Kidney epithelial cell (primary cell): ENCODE data around the gene TBL1Y. TPM values are rescaled to one million over a fixed set of nuclear protein-coding genes. Genes with fewer than 3 reads are reported as not detected.

Source experiments
- DNase-seq: peaks from one replicate; pipeline ENCODE4 v3.0.0-alpha.2; 2010; ENCODE audit warnings: low read depth
- H3K27me3 ChIP-seq: 2 replicates; pipeline ENCODE4 v1.6.0; 2011; ENCODE audit warnings: low read length; ENCODE audit not compliant: control insufficient read depth, insufficient read depth
- H3K36me3 ChIP-seq: 2 replicates; pipeline ENCODE4 v1.5.1; 2011; ENCODE audit warnings: low read length; ENCODE audit not compliant: control insufficient read depth, insufficient read depth
- H3K4me3 ChIP-seq: 2 replicates; pipeline ENCODE4 v1.5.1; 2011; ENCODE audit warnings: low read depth, mild to moderate bottlenecking, control low read depth, low read length
- total RNA-seq: library from RNA; depleted of rRNA; stranded (reverse); fragments of >200 nt; gene quantifications from 2 replicates; pipeline ENCODE4 v1.2.3, GENCODE V29; 2015
- TF ChIP-seq, protein P1 (sequence below): IDR thresholded peaks from 2 replicates; pipeline ENCODE4 v1.5.1; 2011; ENCODE audit warnings: mild to moderate bottlenecking, moderate library complexity, low read length, control low read depth, inconsistent platforms; ENCODE audit not compliant: insufficient read depth, poor library complexity, severe bottlenecking

TBL1Y gene
- total RNA-seq, 1 donor from 2014 or later, result 2.5 TPM

DNA sequence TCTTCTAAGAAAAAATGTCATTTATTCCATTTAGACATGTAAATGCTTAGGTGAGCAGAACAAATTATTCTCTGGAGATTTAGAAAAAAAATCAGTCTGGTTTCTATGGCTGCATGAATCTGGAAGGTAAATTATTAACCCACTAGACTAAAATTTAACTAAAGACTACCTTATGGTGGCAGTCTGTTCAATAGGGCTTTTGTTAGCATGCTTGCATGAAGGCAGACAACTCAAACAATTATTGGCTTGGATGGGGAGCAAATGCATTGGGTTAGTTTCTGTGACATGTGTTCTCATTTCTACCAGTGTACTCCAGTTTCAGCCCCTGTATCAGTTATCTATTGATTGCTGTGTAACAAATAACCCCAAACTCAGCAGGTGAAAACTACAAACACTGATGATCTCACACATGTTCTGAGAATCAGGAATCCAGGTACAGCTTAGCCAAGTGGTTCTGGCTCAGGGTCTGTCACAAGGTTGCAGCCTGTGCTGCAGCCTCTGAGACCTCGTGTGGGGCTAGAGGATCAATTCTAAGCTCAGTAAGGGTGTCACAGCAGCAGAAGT, 87.1 kb downstream of the TBL1Y start:
- no peak for DNase-seq
- no peaks in the 10 kb centered on the region for H3K27me3 ChIP-seq
- H3K4me3 ChIP-seq, result no peak overlapping the region
- TF ChIP-seq, protein P1, sequence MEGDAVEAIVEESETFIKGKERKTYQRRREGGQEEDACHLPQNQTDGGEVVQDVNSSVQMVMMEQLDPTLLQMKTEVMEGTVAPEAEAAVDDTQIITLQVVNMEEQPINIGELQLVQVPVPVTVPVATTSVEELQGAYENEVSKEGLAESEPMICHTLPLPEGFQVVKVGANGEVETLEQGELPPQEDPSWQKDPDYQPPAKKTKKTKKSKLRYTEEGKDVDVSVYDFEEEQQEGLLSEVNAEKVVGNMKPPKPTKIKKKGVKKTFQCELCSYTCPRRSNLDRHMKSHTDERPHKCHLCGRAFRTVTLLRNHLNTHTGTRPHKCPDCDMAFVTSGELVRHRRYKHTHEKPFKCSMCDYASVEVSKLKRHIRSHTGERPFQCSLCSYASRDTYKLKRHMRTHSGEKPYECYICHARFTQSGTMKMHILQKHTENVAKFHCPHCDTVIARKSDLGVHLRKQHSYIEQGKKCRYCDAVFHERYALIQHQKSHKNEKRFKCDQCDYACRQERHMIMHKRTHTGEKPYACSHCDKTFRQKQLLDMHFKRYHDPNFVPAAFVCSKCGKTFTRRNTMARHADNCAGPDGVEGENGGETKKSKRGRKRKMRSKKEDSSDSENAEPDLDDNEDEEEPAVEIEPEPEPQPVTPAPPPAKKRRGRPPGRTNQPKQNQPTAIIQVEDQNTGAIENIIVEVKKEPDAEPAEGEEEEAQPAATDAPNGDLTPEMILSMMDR, result no peak
- no peaks in the 10 kb centered on the region for H3K36me3 ChIP-seq

DNA sequence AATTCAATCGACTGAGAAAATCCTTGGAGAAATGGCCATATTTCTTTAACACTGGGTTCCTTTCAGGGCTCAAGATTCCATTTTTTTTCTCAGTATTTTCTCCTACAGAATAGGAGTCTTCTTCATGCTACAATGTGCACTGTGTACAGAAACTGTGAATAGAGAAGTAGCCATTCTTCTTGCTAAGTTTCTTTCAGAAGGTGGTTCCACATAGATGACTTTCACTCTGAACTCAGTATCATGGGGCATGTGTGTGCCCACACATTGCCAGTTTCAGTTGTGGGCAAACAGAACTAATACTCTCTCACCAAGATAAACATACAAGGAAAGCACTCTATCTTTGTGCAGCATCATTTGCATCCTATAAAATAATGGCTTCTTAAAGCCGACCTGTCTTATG, 89.4 kb downstream of the TBL1Y start:
- Histone ChIP-seq H3K4me3 (no peak overlapping the region), H3K27me3 (no peaks in the 10 kb centered on the region), H3K36me3 (no peaks in the 10 kb centered on the region)
- no peak for DNase-seq
- TF ChIP-seq, protein P1, result no peak

DNA sequence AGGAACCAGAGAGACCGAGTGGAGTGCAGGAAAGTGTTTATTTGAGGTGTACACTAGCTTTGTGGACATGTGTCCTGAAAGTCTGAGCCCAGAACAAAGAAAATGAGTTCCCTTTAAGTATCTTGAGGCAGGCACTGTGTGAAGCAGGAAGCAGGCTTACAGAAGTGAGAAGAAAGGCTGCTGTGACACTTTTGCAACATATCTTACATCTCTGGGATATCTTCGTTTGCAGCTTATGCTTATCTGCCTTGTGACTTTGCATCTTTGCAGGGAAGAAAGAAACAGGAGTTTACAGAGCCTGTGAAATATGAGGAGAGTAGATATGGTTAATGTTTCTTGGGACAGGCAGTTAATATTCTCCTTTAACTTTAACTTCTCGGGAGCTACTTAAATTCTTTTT, 92.1 kb downstream of the TBL1Y start:
- no peaks in the 10 kb centered on the region for H3K36me3 ChIP-seq
- no peaks in the 10 kb centered on the region for H3K27me3 ChIP-seq
- no peak overlapping the region for H3K4me3 ChIP-seq
- DNase-seq, result no peak
- TF ChIP-seq, protein P1, result no peak

DNA sequence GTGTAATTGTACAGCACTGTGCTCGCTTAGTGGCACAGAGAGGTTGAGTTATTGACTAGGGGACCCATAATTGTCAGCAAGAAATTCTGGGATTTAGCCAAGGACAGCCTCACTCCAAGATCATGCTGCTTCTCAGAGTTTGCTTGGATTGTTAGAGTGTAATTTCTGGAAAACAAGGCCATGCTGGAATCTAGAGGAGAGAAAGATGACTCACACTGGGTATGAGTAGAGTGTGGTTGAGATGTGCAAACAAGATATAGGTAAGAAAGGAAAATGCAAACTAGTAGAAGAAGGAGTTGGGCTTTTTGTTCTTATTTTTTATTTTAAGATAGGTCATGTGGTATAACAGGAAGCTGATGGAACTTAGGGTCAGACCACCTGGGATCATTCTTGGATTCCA, 97.4 kb downstream of the TBL1Y start:
- Histone ChIP-seq H3K27me3 (no peaks in the 10 kb centered on the region), H3K36me3 (no peaks in the 10 kb centered on the region), H3K4me3 (no peak overlapping the region)
- TF ChIP-seq, protein P1, result no peak
- DNase-seq, result no peak

DNA sequence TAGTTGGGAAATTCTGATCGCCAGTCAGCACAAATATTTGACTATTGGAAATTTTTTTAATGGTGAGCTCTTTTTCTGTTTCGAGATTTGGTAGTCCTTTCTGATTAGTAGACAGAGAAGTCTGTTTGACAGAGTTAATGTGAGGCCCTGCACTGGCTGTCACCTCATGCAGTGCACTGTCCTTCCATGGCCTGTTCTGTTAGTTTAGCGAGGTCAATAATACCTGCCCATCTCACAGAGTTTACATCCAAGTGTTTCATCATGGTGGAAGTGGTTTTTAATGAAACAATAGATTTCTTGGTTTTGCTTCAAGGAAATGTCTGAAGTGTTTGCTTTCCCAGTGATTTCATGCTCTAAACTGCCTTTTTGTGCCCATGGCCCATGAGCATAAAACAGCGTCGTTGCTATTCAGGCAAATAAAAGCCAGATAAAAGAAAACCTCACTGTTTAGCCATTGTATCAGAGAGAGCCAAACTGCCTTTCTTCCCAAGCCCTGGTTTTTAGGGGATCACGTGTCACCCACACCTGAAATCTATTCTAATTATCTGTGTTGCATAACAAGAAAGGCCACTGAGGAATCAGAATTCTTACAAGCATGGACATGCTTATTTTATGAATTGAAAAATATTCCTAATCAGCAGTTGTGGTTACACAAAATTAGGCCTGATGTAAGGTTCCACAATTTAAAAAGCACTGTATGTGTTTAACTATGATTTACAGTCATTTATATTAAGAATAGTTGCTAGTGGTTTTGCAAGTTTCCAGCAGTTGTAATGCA, 98.3 kb downstream of the TBL1Y start:
- no peaks in the 10 kb centered on the region for H3K36me3 ChIP-seq
- no peak for DNase-seq
- TF ChIP-seq, protein P1, result no peak
- H3K4me3 ChIP-seq, result no peak overlapping the region
- H3K27me3 ChIP-seq, result no peaks in the 10 kb centered on the region
